D721Med (cell line): ENCODE data around the gene ULK3.

Experiments used
- DNase-seq: peaks from one replicate; pipeline ENCODE4 v3.0.0; 2011; ENCODE audit warnings: low spot score; ENCODE audit not compliant: insufficient read length
- FAIRE-seq: peaks from 2 replicates; lab custom pipeline; 2011; peaks lifted over from hg19 to GRCh38; lab: Jason Lieb, UNC
- TF ChIP-seq, protein P1 (sequence below): IDR thresholded peaks from 2 replicates; pipeline ENCODE4 v1.5.1; 2012; ENCODE audit warnings: mild to moderate bottlenecking, control low read depth; ENCODE audit not compliant: insufficient read depth; ENCODE audit errors: missing control alignments

ULK3 gene, protein sequence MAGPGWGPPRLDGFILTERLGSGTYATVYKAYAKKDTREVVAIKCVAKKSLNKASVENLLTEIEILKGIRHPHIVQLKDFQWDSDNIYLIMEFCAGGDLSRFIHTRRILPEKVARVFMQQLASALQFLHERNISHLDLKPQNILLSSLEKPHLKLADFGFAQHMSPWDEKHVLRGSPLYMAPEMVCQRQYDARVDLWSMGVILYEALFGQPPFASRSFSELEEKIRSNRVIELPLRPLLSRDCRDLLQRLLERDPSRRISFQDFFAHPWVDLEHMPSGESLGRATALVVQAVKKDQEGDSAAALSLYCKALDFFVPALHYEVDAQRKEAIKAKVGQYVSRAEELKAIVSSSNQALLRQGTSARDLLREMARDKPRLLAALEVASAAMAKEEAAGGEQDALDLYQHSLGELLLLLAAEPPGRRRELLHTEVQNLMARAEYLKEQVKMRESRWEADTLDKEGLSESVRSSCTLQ

DNA sequence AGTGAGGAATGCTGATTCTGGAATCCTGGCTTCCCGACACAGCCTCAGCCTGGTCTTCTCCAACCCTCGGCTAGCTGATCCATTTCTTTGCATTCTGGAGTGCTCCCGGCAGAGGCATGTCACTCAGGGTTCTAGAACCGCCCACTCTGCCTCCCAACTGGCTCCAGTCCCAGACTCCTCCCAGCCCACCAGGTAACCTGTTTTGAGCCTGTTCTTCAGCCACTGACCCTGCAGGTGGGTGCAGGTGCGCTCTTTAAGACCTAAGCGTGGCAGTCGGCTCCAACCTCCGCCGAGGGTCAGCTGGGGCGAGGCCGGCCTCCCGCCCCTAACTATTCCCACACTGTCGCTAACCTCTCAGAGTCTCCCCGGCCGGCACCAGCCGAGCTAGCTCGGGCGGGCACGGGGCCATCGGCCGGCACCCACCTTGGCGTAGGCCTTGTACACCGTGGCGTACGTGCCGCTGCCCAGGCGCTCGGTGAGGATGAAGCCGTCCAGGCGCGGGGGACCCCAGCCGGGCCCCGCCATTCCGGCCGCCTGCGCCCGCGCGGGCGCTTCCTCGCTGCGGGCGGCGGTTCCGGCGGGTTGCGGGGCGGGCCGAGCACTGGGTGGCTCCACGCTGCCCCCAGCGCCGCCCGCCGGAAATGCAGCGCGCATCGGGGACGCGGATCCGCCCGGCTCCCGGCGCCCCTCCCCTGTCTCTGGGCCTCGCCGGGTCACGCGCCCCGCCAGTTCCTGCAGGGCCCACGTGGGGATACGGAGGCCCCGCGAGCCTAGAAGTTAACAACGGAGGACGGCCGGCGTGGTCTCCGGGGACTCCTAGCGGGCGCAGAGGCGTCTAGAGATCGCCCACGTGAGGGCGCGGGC lies at the start of gene ULK3:
ULK3 (minus strand) TSS at position 576 of the 864 bp plus-strand sequence; CDS start at position 525, 51 bp downstream.
- TF ChIP-seq, protein P1, sequence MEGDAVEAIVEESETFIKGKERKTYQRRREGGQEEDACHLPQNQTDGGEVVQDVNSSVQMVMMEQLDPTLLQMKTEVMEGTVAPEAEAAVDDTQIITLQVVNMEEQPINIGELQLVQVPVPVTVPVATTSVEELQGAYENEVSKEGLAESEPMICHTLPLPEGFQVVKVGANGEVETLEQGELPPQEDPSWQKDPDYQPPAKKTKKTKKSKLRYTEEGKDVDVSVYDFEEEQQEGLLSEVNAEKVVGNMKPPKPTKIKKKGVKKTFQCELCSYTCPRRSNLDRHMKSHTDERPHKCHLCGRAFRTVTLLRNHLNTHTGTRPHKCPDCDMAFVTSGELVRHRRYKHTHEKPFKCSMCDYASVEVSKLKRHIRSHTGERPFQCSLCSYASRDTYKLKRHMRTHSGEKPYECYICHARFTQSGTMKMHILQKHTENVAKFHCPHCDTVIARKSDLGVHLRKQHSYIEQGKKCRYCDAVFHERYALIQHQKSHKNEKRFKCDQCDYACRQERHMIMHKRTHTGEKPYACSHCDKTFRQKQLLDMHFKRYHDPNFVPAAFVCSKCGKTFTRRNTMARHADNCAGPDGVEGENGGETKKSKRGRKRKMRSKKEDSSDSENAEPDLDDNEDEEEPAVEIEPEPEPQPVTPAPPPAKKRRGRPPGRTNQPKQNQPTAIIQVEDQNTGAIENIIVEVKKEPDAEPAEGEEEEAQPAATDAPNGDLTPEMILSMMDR, result peak; percentile 50
- FAIRE-seq, result no peak
- peak; percentile 92 for DNase-seq

DNA sequence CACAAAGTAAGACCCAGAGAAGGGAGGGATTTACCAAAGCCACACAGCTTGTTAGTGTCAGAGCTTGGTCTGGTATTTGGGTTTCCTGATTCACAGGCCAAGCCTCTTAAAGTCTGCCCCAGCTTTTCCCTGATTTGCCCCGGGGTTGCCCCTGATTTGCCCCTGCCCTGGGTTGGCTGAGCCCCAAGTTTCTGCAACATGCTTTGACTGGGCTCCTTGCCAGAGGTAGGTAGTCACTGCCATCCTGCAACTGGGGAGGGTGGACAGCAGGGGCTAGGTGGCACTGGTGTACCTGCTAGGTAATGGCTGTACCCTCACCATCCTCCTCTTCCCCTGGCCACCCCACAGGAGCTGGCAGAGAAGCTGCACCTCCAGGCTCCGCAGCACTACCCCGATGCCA lies 49.4 kb upstream of the ULK3 start:
- no peak for FAIRE-seq
- DNase-seq, result no peak
- TF ChIP-seq, protein P1, result no peak

GRCh38 chr15:74891469-74891868 lies 48.5 kb upstream of the ULK3 start:
- FAIRE-seq, result no peak
- DNase-seq, result no peak
- TF ChIP-seq, protein P1, result no peak

GRCh38 chr15:74890665-74890960 lies 47.7 kb upstream of the ULK3 start:
- no peak for FAIRE-seq
- TF ChIP-seq, protein P1, result no peak

GRCh38 chr15:74889883-74890664 lies 47.1 kb upstream of the ULK3 start, which contains the start of gene MPI:
MPI (plus strand) TSS chr15:74890042; CDS start chr15:74890074, 32 bp downstream.
- no peak for FAIRE-seq
- TF ChIP-seq, protein P1, result no peak

More at GRCh38 chr15:74890665-74890960, 47.7 kb upstream of the ULK3 start:
- DNase-seq, result no peak

DNA sequence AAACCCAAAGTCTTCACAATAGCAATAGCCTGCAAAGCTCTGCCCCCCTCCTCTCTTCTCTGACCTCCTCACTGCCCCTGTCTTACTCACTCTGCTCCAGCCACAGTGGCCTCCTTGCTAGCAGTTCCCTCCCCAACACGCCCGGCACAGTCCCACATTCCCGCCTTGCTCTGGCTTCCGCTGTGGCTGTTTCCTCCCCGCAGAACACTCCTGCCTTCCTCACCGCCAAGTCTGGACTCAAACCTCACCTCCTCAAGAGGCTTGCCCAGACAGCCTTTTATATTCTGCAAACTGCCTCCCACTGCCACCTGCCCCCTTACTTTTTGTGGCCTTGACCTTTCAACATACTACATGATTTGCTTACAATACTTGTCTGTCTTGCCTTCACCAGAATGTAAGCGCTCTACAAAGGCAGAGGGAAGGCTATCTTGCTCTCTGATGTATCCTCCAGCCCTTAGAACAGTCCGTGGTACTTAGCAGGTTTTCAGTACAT lies 46.5 kb upstream of the ULK3 start:
- TF ChIP-seq, protein P1, result no peak
- FAIRE-seq (no peak), DNase-seq (no peak)

More at GRCh38 chr15:74889883-74890664, 47.1 kb upstream of the ULK3 start, which contains the start of gene MPI:
- DNase-seq, result peak; percentile 98
